Astrocyte (in vitro differentiated cells and primary cell): Measurements from ENCODE around the gene ZBTB17.

ENCODE experiments used
- EZH2 ChIP-seq: IDR thresholded peaks from 2 replicates; pipeline ENCODE4 v1.6.1; 2012; ENCODE audit warnings: mild to moderate bottlenecking, low read length, inconsistent platforms; ENCODE audit not compliant: insufficient read depth
- TF ChIP-seq, protein P1 (sequence below): IDR thresholded peaks from 2 replicates; pipeline ENCODE4 v1.5.1; 2011; ENCODE audit warnings: low read depth, mild to moderate bottlenecking, inconsistent platforms, low read length, moderate library complexity; ENCODE audit not compliant: insufficient read depth

DNA sequence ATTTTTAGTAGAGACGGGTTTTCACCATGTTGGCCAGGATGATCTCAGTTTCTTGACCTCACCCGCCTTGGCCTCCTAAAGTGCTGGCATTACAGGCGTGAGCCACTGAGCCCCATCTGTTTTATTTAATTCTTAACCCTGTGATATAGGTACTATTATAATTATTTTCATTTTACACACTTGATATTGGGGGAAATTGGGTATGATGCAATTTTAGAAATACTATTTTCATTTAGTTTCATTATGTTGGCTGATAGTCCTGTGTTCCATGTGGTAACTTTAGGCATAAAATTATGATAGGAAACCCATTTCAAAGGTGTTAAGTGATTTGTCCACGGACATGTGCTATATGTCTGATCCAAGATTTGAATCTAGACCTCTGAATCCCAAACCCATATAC lies 67.3 kb downstream of the ZBTB17 start:
- TF ChIP-seq, protein P1, sequence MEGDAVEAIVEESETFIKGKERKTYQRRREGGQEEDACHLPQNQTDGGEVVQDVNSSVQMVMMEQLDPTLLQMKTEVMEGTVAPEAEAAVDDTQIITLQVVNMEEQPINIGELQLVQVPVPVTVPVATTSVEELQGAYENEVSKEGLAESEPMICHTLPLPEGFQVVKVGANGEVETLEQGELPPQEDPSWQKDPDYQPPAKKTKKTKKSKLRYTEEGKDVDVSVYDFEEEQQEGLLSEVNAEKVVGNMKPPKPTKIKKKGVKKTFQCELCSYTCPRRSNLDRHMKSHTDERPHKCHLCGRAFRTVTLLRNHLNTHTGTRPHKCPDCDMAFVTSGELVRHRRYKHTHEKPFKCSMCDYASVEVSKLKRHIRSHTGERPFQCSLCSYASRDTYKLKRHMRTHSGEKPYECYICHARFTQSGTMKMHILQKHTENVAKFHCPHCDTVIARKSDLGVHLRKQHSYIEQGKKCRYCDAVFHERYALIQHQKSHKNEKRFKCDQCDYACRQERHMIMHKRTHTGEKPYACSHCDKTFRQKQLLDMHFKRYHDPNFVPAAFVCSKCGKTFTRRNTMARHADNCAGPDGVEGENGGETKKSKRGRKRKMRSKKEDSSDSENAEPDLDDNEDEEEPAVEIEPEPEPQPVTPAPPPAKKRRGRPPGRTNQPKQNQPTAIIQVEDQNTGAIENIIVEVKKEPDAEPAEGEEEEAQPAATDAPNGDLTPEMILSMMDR = no peak
- no peak for TF ChIP-seq EZH2
